NCI-H82 treated with DMSO at 0.1 percent for 48 hours (cell line): ENCODE measurements around the gene PLCXD1.
"Not testable (repeated sequence)": the region's sequence is repeated elsewhere in the genome, so short reads cannot be mapped to it uniquely, and the experiment has no call there.

Experiments used
- DNase-seq: peaks from one replicate; lab custom pipeline; 2025; ENCODE audit not compliant: unreplicated experiment; lab: John Stamatoyannopoulos, UW

The PLCXD1 gene

DNA sequence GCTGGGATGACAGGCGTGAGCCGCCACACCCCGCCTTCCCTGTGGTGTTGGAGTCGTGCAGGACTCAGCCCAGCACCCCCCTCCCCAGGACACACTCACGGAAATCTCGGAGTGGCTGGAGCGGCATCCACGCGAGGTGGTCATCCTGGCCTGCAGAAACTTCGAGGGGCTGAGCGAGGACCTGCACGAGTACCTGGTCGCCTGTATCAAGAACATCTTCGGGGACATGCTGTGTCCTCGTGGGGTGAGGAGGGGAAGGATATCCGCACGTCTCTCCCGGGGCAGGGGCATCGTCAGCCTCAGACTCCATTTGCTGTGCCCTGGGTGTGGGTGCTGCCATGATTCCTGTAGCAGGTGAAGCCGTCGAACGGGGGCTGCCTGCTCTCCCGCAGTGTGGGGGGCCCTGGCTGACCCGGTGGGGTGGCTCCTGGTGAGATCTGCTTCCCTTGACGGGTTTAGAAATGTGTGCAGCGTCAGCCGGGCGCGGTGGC lies 10.3 kb downstream of the PLCXD1 start:
- no peak for DNase-seq

DNA sequence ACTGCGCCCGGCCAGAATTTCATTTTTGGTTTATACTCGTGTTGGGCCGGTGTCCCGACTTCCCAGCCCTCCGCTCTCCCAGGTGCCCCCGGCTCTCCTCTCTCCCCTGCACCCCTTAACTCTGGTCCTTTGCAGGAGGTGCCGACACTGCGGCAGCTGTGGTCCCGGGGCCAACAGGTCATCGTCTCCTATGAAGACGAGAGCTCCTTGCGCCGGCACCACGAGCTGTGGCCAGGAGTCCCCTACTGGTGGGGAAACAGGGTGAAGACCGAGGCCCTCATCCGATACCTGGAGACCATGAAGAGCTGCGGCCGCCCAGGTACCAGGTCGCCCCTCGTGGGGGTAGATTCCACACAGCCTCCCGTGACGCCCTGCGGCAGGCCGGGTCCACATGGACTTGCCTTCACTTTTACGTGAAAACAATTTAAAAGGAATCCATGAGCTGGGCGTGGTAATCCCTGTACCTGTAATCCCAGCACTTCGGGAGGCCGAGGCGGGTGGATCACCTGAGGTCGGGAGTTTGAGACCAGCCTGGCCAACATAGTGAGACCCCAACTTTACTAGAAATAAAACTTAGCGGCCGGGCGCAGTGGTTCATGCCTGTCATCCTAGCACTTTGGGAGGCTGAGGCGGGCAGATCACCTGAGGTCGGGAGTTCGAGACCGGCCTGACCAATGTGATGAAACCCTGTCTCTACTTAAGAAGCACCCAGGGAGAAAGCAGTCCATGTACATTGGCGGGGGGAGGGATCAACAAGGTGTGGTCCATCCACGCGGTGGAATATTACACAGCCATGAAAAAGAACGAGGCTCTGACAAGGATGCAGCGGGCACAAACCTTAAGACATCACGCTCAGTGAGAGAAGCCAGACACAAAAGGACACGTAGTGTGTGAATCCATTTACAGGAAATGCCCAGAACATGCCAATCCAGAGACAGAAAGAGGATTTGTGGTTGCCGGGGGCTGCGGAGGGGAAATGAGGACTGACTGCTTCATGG lies 12.0 kb downstream of the PLCXD1 start:
- no peak for DNase-seq

DNA sequence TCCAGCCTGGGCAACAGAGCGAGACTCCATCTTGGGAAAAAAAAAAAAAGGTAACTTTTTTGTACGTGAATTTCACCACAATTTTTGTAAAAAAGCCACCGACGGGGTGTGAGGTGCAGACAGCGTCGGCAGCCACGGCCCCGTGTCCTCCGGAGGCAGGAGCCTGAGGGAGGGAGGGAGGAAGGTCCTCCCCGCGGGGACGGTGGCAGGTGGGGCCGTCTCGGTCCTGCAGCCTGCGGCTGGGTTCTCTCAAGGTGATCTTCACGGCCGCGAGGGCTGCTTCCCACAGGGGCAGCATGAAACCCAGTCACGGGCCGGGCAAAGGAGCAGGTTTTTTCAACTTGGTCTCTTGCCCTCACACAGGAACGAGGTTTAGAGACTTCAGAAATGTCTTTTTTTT lies 14.0 kb downstream of the PLCXD1 start:
- DNase-seq = no peak

DNA sequence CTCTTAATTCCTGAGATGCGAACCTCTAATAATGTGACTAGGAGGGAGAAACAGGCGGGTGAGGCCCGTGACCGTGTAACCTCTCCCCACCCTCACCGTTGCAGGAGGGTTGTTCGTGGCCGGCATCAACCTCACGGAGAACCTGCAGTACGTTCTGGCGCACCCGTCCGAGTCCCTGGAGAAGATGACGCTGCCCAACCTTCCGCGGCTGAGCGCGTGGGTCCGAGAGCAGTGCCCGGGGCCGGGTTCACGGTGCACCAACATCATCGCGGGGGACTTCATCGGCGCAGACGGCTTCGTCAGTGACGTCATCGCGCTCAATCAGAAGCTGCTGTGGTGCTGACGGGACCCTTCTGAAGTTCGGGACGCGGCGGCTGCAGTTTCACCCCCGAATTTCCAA lies 17.8 kb downstream of the PLCXD1 start:
- DNase-seq = no peak

DNA sequence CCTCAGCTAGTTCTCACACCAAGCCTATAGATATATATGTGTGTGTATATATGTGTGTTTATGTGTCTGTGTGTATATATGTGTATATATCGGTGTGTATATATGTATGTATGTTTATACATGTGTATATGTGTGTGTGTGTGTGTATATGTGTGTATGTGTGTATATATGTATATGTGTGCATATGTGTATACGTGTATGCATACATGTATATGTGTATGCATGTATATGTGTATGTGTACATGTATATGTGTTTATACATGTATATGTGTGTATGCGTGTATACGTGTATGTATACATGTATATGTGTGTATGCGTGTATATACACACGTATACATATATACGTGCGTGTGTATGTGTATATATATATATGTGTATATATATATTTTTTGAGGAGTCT lies 19.2 kb downstream of the PLCXD1 start:
- no peak for DNase-seq

DNA sequence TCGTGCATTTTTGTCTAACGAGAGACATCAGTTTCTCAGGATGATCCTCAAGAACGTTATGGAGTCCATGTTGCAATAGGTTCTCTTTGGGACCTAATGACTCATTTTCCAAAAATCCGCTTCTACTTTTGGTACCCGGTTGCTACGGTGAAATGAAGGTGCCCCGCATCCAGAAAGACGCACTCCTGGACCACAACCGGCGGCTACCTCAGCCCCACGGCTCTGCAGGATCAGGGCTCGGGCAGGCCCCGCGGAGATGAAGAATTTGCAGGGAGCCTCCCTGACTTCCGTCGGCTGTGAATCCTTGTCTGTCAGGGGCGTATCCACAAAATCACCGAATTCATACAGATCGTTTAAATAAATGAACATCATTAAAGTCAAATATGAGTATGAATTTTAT lies 21.8 kb downstream of the PLCXD1 start:
- no peak for DNase-seq

DNA sequence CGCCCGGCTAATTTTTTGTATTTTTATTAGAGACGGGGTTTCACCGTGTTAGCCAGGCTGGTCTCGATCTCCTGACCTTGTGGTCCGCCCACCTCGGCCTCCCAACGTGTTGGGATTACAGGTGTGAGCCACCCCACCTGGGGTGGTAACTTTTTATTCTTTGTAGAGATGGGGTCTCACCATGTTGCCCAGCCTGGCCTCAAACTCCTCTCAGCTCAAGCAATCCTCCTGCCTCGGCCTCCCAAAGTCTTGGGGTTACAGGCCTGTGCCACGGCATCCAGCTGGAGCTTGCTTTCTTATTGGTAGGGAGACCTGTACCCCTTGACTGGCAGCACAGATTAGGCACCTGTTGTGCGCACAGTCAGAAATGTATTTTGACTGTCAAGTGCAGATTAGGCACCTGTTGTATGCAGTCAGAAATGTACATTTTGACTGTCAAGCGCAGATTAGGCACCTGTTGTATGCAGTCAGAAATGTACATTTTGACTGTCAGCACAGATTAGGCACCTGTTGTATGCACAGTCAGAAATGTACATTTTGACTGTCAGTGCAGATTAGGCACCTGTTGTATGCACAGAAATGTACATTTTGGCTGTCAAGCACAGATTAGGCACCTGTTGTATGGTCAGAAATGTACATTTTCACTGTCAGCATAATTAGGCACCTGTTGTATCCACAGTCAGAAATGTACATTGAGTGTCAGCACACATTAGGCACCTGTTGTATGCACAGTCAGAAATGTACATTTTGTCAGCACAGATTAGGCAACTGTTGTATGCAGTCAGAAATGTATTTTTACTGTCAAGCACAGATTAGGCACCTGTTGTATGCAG lies 24.8 kb downstream of the PLCXD1 start:
- DNase-seq = not testable (repeated sequence)

DNA sequence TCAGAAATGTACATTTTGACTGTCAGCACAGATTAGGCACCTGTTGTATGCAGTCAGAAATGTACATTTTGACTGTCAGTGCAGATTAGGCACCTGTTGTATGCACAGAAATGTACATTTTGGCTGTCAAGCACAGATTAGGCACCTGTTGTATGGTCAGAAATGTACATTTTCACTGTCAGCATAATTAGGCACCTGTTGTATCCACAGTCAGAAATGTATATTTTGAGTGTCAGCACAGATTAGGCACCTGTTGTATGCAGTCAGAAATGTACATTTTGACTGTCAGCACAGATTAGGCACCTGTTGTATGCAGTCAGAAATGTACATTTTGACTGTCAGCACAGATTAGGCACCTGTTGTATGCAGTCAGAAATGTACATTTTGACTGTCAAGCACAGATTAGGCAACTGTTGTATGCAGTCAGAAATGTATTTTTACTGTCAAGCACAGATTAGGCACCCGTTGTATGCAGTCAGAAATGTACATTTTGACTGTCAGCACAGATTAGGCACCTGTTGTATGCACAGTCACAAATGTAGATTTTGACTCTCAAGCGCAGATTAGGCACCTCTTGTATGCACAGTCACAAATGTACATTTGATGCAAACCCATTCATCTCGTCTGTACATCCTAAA lies 25.6 kb downstream of the PLCXD1 start:
- DNase-seq = not testable (repeated sequence)

DNA sequence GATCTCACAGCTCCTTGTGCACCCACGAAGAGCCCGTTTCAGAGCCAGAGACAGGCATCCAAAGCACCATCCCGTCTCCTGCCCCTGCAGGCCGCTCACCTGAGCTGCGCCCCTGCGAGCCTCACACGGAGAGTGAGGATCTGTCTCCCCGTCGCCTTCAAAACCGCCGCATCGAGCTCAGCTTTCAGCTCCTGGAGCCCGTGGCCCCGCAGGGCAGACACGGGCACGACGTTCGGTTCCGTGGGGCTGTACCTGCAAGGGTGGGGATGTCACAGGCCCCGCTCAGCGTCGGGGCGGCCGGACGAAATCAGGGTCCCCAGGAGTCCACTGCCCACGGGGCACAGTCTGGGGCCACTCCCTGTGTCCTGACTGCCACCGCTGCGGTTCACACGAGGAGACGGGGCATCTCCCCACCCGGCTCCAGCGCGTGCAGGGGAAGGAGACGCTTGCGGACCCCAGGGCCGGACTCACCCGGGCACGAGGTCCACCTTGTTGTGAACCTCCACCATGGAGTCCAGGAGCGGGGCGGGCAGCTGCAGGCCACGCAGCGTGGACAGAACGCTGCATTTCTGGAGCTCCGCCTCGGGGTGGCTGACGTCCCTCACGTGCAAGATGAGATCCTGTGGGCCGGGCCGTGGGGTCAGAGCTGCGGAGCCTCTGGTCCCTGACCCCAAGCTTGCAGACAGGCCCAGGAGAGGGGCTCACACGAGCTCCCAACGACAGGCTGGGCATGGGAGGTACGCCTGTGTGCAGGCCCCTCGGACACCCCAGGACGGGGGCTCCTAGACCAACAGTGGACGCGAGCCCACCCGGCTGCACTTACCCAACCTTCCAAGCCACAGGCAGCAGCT lies 26.3 kb downstream of the PLCXD1 start:
- DNase-seq = no peak

DNA sequence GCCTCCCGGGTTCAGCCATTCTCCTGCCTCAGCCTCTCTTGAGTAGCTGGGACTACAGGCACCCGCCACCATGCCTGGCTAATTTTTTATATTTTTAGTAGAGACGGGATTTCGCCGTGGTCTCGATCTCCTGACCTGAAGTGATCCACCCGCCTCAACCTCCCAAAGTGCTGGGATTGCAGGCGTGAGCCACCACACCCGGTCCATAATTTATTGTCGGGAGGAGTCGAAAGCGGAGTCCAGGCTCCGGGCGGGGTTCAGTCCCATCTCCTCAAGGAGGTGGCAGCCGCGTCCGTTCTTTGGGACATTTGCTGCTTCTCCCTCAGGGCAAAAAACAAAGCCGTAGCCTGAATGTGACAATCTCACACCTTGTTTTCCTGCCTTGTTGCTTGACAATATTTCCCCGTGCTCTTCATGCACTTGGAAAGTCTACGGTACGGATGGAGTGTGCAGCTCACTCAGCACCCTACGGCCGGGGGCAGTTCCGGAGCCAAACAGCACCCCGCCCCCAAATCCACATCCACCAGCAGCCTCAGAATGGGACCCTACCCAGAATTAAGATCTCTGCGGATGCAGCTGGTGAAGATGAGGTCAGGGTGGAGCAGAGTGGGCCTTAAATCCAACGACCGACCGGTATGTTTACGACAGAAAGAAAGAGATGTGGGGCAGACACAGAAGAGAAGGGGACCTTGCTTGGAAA lies 27.8 kb downstream of the PLCXD1 start:
- DNase-seq = no peak

DNA sequence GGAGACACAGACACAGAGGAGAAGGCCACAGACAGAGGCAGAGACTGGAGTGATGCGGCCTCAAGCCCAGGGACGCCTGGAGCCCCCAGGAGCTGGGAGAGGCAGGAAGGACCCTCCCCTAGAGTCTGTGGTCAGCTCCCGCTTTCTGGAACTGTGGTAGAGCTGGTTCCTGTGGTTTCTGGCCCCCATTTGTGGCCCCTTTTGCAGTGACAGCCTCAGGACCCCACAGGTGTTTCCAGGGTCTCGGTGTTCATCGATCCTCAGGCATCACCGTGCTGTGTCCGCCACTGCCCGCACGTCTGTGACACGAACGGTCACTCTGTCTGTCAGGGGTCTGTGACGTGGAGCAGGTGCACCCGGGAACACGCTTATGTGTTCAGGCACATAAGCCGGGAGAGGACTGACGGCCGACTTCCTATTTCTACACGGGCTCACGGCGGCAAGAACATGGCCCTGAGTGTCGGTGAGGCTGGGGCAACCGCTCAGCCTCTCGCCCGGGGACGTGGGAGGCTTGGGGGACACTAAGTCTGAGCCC lies 29.5 kb downstream of the PLCXD1 start:
- no peak for DNase-seq

DNA sequence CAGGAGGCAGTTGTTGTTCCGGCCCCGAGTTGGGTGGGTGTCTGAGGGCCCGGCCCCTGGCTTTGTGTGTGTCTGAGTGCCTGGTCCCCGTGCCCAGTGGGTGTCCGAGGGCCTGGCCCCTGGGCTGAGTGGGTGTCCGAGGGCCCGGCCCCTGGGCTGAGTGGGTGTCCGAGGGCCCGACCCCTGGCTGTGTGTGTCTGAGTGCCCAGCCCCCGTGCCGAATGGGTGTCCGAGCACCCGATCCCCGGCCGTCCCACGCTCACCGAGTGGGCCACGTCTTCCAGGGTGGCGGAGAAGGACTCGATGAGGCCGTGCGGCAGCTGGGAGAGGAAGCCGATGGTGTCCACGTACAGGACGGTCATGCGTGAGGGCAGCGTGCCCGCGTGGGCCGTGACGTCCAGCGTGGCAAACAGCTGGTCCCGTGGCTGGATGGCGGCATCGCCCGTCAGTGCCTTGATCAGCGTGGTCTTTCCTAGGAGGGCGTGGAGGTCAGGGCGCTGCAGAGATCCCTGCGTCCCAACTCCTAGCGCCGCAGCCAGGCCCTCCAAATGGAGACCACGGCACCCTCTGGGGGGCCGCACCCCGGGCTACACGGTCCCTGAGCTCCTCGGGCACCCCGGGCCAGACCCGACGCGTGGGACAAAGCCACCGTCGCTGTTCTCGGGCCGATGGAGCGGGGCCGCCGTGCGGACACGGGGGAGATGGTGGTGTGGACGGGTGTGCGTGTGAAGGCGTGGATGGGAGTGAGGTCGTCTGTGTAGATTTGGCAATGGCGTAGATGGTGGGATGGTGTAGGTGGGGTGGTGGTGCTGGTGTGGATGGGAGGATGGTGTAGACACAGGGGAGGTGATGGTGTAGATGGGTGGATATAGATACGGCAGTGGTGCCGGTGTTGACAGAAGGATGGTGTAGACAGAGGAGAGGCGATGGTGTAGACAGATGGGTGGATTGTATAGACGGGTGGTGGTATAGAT lies 30.3 kb downstream of the PLCXD1 start:
- no peak for DNase-seq

DNA sequence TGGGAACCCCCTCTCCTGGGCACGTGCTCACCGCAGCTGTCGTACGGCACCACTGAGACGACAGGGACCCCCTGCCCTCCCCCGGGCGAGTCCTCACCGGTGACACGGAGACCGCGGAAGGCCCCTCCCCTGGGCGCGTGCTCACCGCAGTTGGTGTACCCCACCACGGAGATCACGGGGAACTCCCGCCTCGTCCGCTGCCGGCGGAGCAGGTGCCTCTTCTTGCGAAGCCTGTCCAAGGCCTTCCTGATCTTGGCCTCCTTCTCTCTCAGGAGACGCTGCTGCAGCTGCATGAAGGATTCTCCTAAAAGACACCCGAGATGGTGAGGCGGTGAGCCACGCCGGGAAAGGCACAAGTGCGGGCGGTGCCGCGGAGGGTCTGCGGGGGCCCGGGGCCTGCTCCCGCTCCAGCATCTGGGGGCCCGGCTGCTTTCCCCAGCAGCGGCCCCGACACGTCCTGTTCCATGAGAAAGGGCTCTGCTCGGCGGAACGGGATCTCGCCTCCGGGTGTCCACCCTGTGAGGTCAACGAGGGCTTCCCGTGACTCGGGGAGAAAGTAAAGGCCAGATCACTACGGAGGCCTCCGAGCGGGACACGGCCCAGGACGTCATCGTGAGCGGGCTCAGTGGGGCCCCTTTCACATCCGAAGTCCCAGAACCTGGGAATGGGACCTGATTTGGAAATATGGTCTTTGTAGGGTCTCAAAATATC lies 31.6 kb downstream of the PLCXD1 start:
- no peak for DNase-seq

DNA sequence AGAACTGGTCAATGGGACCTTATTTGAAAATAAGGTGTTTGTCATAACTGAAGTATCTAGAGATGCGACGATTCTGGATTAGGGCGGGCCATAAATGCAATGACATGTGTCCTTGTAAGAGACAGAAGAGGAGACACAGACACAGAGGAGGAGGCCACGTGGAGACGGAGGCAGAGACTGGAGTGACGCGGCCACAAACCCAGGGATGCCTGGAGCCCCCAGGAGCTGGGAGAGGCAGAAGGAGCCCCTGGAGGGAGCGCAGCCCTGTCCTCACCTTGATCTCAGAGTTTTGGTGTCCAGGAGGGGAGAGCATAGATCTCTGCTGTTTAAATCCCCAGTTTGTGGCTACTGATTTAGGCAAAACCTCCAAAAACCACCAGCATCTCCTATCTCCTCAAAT lies 32.4 kb downstream of the PLCXD1 start:
- no peak for DNase-seq

DNA sequence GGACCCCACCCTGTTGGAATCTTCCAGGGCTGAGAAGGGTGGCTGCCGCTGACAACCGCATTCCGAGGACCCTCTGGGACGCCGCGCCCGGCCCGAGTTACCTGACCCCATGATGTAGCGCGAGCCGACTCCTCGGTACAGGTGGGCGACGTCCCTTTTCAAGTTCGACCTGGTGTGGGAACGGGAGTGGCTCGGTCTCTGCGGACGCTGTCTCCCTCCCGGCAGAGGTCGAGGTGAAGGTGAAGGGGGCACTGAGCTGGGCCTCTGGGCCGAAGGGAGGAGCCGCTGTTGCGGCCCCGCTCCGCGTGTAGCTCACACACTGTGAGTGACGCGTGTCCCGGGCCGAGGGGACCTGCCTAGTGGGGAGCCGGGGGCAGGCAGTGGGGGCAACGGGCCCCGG lies 32.9 kb downstream of the PLCXD1 start:
- DNase-seq = no peak

DNA sequence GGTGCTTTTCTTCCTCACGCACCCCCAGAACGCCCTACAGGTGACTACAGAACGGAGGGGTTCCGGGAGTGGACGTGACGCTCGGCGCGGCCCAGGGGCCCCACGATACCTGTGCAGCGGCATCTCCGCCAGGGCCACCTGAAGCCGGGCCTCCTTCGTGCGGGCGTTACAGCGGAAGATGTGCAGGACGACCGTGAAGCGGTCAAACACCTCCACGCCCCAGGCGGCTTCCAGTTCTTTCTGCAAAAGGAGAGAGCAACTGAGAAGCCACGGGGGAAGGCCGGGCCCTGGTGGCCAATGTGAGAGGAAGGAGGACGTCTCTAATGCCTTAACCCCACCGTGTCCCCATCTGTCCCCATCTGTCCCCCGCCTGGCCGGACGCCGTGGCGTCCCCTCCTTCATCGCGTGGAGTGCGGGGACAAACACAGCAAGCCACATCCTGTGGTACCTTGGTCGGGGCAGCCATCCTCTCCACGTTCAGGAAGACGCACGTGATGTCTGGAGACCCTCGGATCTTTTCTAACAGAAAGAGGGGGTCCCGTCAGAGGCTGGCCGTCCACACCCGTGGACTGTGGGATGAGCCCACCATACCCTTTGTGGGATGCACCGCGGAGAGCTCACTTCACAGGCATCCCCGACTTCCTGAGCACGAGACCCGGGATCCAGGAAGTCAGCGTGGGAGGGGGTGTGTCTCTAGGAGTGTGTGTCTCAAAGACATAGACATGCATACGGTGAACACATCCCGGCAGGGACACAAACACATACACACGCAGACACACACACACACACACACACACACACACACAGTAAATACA lies 33.8 kb downstream of the PLCXD1 start:
- no peak for DNase-seq
